ENCODE results near the gene NLRP3. TPM values are rescaled to one million over a fixed set of nuclear protein-coding genes. Genes with fewer than 3 reads are reported as not detected.
A peak's percentile ranks its signal among the peaks of the same experiment; 100 is the strongest.

Gene NLRP3
- total RNA-seq, 1 experiment from 2014 or later = not detected

DNA sequence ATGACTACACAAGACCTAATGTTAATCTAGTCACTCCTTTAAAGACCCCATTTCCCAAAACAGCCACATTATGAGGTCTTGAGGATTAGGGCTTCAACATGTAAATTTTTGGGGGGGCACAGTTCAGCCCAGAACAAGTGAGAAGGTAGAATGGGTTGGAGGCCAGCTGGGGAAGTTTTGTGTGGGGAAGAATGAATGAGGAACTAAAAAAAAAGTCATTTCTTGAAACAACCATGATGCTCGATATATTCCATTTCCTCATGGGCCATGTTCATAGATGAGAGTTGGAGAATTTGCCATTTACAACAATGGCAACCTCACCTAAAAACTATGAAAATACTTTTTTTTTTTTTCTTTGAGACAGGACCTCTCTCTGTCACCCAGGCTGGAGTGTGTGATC is 14.5 kb downstream of the NLRP3 start (continued):
- TF ChIP-seq CBX3 (IDR thresholded peaks at IDR 0.05; ENCODE audit: low read depth) (no peak), POLR2AphosphoS5 (IDR thresholded peaks at IDR 0.05; ENCODE audit: low read depth, low read length) (no peak), ZFX (IDR thresholded peaks at IDR 0.05) (no peak), ZNF274 (IDR thresholded peaks at IDR 0.05; ENCODE audit: low read depth, low read length) (no peak)
- TF ChIP-seq, protein P1, sequence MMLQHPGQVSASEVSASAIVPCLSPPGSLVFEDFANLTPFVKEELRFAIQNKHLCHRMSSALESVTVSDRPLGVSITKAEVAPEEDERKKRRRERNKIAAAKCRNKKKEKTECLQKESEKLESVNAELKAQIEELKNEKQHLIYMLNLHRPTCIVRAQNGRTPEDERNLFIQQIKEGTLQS (IDR thresholded peaks at IDR 0.05) = no peak
- TF ChIP-seq, protein P2, sequence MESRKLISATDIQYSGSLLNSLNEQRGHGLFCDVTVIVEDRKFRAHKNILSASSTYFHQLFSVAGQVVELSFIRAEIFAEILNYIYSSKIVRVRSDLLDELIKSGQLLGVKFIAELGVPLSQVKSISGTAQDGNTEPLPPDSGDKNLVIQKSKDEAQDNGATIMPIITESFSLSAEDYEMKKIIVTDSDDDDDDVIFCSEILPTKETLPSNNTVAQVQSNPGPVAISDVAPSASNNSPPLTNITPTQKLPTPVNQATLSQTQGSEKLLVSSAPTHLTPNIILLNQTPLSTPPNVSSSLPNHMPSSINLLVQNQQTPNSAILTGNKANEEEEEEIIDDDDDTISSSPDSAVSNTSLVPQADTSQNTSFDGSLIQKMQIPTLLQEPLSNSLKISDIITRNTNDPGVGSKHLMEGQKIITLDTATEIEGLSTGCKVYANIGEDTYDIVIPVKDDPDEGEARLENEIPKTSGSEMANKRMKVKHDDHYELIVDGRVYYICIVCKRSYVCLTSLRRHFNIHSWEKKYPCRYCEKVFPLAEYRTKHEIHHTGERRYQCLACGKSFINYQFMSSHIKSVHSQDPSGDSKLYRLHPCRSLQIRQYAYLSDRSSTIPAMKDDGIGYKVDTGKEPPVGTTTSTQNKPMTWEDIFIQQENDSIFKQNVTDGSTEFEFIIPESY (IDR thresholded peaks at IDR 0.05; ENCODE audit: extremely low read depth, insufficient replicate concordance, low read length) = no peak

DNA sequence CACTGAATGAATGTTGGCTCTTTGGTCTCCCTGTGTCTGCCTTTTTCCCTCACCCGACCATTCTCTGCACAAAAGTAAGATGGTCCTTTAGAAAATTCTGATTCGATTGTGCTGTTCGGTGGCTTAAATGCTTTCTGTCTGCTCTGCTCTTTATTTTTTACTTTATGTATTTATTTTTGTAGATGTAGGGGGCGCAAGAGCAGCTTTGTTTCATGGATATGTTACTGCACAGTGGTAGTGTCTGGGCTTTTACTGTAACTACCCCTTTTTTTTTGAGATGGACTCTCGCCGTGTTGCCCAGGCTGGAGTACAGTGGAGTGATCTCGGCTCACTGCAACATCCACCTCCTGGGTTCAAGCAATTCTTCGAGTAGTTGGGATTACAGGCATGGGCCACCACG is 15.7 kb downstream of the NLRP3 start:
- H3K9me2 ChIP-seq (ENCODE audit: insufficient read depth) = no peaks in the 10 kb centered on the region
- H3K27me3 ChIP-seq (ENCODE audit: insufficient read depth, low read length) = peaks cover 28% of the 10 kb centered on the region; the same call in 1 of the 2 replicates
- ChIA-PET RAD21 (ENCODE audit: low non-redundant PET in 1 of 2, low total read pairs in 2 of 2, uncharacterized antibody in 2 of 2, unreplicated experiment in 2 of 2) (no interaction called here), POLR2A (no interaction called here), CTCF (interaction anchor here (1.5 kb wide), 1 partner anchor 58 kb away, joined by 4 read pairs; no protein-coding TSS in a partner anchor)
- no peaks in the 10 kb centered on the region for H3K9me3 ChIP-seq (ENCODE audit: control insufficient read depth in 1 of 2, insufficient read depth in 1 of 2, low read depth in 1 of 2, low read length in 2 of 2)
- BruUV-seq (replicated peaks) = no TSS peak
- DNase-seq (ENCODE audit: low read depth, low spot score) (no peak), ATAC-seq (peak; percentile 59)
- no peak overlapping the region for H3K27ac ChIP-seq (ENCODE audit: low read depth, low read length)
- H3K4me2 ChIP-seq (ENCODE audit: low read length) = no peak overlapping the region
- no peaks in the 10 kb centered on the region for H3K4me1 ChIP-seq (ENCODE audit: control insufficient read depth in 1 of 2, insufficient read depth in 2 of 2, low read length in 2 of 2)
- intact Hi-C loops (cut with micrococcal nuclease) = no loop called here
- no peak for TF ChIP-seq FOSL1 (IDR thresholded peaks at IDR 0.05; ENCODE audit: low read depth)
- no peak for TF ChIP-seq TCF7L2 (IDR thresholded peaks at IDR 0.05; ENCODE audit: borderline replicate concordance, extremely low read depth, insufficient read depth, insufficient read length)
- TF ChIP-seq CBX3 (IDR thresholded peaks at IDR 0.05; ENCODE audit: low read depth) = no peak
- TF ChIP-seq, protein P2 (IDR thresholded peaks at IDR 0.05; ENCODE audit: extremely low read depth, insufficient replicate concordance, low read length) = no peak
- TF ChIP-seq, protein P3, sequence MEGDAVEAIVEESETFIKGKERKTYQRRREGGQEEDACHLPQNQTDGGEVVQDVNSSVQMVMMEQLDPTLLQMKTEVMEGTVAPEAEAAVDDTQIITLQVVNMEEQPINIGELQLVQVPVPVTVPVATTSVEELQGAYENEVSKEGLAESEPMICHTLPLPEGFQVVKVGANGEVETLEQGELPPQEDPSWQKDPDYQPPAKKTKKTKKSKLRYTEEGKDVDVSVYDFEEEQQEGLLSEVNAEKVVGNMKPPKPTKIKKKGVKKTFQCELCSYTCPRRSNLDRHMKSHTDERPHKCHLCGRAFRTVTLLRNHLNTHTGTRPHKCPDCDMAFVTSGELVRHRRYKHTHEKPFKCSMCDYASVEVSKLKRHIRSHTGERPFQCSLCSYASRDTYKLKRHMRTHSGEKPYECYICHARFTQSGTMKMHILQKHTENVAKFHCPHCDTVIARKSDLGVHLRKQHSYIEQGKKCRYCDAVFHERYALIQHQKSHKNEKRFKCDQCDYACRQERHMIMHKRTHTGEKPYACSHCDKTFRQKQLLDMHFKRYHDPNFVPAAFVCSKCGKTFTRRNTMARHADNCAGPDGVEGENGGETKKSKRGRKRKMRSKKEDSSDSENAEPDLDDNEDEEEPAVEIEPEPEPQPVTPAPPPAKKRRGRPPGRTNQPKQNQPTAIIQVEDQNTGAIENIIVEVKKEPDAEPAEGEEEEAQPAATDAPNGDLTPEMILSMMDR (IDR thresholded peaks at IDR 0.05 in 2 of 3, conservative IDR thresholded peaks at IDR 0.05 in 1 of 3; ENCODE audit: borderline replicate concordance in 1 of 3, insufficient read depth in 1 of 3, low read depth in 2 of 3, low read length in 2 of 3) = 0 out of 6 replicates have a peak, but pooled peaks of 2 of the 3 experiments have one; percentile 11 to 17
- no peak for TF ChIP-seq SIN3A (IDR thresholded peaks at IDR 0.05; ENCODE audit: low read depth)
- TF ChIP-seq ZNF274 (IDR thresholded peaks at IDR 0.05; ENCODE audit: low read depth, low read length) = no peak
- no peak for TF ChIP-seq EZH2phosphoT487 (IDR thresholded peaks at IDR 0.05; ENCODE audit: borderline replicate concordance)
- TF ChIP-seq, protein P1 (IDR thresholded peaks at IDR 0.05) = no peak
- TF ChIP-seq JUND (IDR thresholded peaks at IDR 0.05) = no peak
- no peak for TF ChIP-seq ZFX (IDR thresholded peaks at IDR 0.05)
- TF ChIP-seq SRF (IDR thresholded peaks at IDR 0.05; ENCODE audit: low read depth) = no peak
- TF ChIP-seq SP1 (IDR thresholded peaks at IDR 0.05; ENCODE audit: low read depth) = no peak
- TF ChIP-seq RAD21 (IDR thresholded peaks at IDR 0.05; ENCODE audit: low read depth) = peak; percentile 12; the same call in 1 of the 2 replicates
- TF ChIP-seq, protein P4, sequence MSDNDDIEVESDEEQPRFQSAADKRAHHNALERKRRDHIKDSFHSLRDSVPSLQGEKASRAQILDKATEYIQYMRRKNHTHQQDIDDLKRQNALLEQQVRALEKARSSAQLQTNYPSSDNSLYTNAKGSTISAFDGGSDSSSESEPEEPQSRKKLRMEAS (IDR thresholded peaks at IDR 0.05) = no peak
- H3K4me3 ChIP-seq (replicated peaks in 1 of 2; ENCODE audit: low read depth in 1 of 2, low read length in 2 of 2) = no peak overlapping the region
- H4K20me1 ChIP-seq (ENCODE audit: insufficient read depth) = no peaks in the 10 kb centered on the region
- H3K36me3 ChIP-seq (ENCODE audit: control insufficient read depth in 1 of 2, insufficient read depth in 2 of 2, low read length in 2 of 2) = no peaks in the 10 kb centered on the region
- H2AFZ ChIP-seq (ENCODE audit: low read depth, low read length, poor library complexity, severe bottlenecking) = no peak overlapping the region
- no peaks in the 10 kb centered on the region for H3K79me2 ChIP-seq (ENCODE audit: insufficient read depth, low read length)
- H3K9ac ChIP-seq (ENCODE audit: low read length) = no peak overlapping the region

Data from HCT116 (cell line).